Activated naive CD8-positive, alpha-beta T cell treated with anti-CD3 and anti-CD28 coated beads for 36 hours (primary cell): ENCODE data around the gene JAGN1. TPM values are rescaled to one million over a fixed set of nuclear protein-coding genes. Genes with fewer than 3 reads are reported as not detected.
"Not testable (repeated sequence)": the region's sequence is repeated elsewhere in the genome, so short reads cannot be mapped to it uniquely, and the experiment has no call there.

Source experiments
- DNase-seq: peaks from one replicate; pipeline ENCODE4 v3.0.0; 2021
- H3K27ac Mint-ChIP-seq: one replicate; pipeline ENCODE4 v1.8.0; 2022; ENCODE audit warnings: mild to moderate bottlenecking, moderate library complexity, mixed read lengths
- H3K27me3 Mint-ChIP-seq: one replicate; pipeline ENCODE4 v1.8.0; 2022; ENCODE audit warnings: mild to moderate bottlenecking, mixed read lengths
- H3K36me3 Mint-ChIP-seq: one replicate; pipeline ENCODE4 v1.8.0; 2021; ENCODE audit warnings: mild to moderate bottlenecking, mixed read lengths
- H3K4me1 Mint-ChIP-seq: one replicate; pipeline ENCODE4 v1.8.0; 2021; ENCODE audit warnings: mixed read lengths
- H3K4me3 Mint-ChIP-seq: one replicate; pipeline ENCODE4 v1.8.0; 2022; ENCODE audit warnings: mild to moderate bottlenecking, moderate library complexity, mixed read lengths
- H3K9me3 Mint-ChIP-seq: one replicate; pipeline ENCODE4 v1.8.0; 2022; ENCODE audit warnings: mixed read lengths
- total RNA-seq, 2 experiments: library from RNA; stranded (reverse); gene quantifications; one replicate each; pipeline ENCODE4 v1.2.3, GENCODE V29; 2021

The JAGN1 gene
- 10 to 100 TPM; 49.0 to 49.2 TPM for total RNA-seq

- Mint-ChIP-seq H3K9me3 (peaks cover 8% of the 10 kb centered on the region), H3K4me3 (peak within 1 kb of the TSS; percentile 94), H3K27ac (peak within 1 kb of the TSS; percentile 99), H3K36me3 (peaks cover 39% of the 10 kb centered on the region), H3K27me3 (no peaks in the 10 kb centered on the region), H3K4me1 (peaks cover 36% of the 10 kb centered on the region)
- DNase-seq, result peak; percentile 86
Measured at GRCh38 chr3:9890249-9891071, at the start of gene JAGN1. TSS of gene JAGN1 (plus strand) at chr3:9890610. CDS start at chr3:9890723, 113 bp downstream.

- Mint-ChIP-seq H3K9me3 (no peaks in the 10 kb centered on the region), H3K36me3 (peaks cover 18% of the 10 kb centered on the region), H3K4me3 (no peak overlapping the region), H3K27me3 (no peaks in the 10 kb centered on the region), H3K4me1 (peaks cover 26% of the 10 kb centered on the region), H3K27ac (no peak overlapping the region)
- no peak for DNase-seq
Measured at GRCh38 chr3:9841015-9841414, 49.4 kb upstream of the JAGN1 start.

GRCh38 chr3:9843715-9844438 lies 46.5 kb upstream of the JAGN1 start, which contains the start of gene RPUSD3:
TSS of gene RPUSD3 (minus strand) at chr3:9844008. CDS start at chr3:9843990, 18 bp downstream.
- peaks cover 14% of the 10 kb centered on the region for H3K36me3 Mint-ChIP-seq
- H3K27me3 Mint-ChIP-seq, result no peaks in the 10 kb centered on the region
- H3K27ac Mint-ChIP-seq, result peak within 1 kb of the TSS; percentile 94
- peaks cover 29% of the 10 kb centered on the region for H3K4me1 Mint-ChIP-seq
- H3K9me3 Mint-ChIP-seq, result no peaks in the 10 kb centered on the region
- peak within 1 kb of the TSS; percentile 99 for H3K4me3 Mint-ChIP-seq
- peak; percentile 96 for DNase-seq

DNA sequence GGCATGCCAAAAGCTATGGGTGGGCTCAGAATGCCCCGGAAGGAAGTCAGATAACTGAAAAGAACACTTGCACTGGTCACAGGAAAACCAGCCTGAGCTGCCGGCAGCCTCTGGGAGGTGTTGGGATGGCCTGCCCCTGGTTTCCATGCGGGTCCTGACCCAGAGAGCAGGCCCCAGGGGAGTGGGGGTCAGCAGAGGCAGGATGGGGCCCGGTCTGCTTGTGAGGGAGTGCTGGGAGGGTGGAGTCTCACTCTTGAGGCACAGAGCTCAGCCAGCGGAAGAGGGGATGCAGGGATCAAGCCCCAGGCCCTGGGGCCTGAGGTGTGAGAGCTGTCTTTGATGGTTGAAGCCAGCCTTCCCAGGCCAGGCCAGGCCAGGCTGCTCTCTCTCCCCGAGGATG lies 44.2 kb upstream of the JAGN1 start:
- Mint-ChIP-seq H3K4me3 (no peak overlapping the region), H3K9me3 (no peaks in the 10 kb centered on the region), H3K27me3 (no peaks in the 10 kb centered on the region), H3K4me1 (peaks cover 29% of the 10 kb centered on the region), H3K27ac (no peak overlapping the region), H3K36me3 (peaks cover 11% of the 10 kb centered on the region)
- DNase-seq, result no peak

- Mint-ChIP-seq H3K27ac (no peak overlapping the region), H3K27me3 (no peaks in the 10 kb centered on the region), H3K4me1 (peaks cover 25% of the 10 kb centered on the region), H3K9me3 (no peaks in the 10 kb centered on the region), H3K36me3 (peaks cover 6% of the 10 kb centered on the region), H3K4me3 (no peak overlapping the region)
- no peak for DNase-seq
Measured at GRCh38 chr3:9846931-9847488, 43.4 kb upstream of the JAGN1 start.

DNA sequence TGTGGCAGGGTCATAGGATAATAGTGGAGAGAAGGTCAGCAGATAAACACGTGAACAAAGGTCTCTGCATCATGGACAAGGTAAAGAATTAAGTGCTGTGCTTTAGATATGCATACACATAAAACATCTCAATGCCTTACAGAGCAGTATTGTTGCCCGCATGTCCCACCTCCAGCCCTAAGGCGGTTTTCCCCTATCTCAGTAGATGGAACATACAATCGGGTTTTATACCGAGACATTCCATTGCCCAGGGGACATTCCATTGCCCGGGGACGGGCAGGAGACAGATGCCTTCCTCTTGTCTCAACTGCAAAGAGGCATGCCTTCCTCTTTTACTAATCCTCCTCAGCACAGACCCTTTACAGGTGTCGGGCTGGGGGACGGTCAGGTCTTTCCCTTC lies 42.5 kb upstream of the JAGN1 start:
- H3K27me3 Mint-ChIP-seq, H3K36me3 Mint-ChIP-seq, H3K9me3 Mint-ChIP-seq, DNase-seq, H3K4me3 Mint-ChIP-seq, H3K27ac Mint-ChIP-seq: not testable (repeated sequence)
- peaks cover 18% of the 10 kb centered on the region for H3K4me1 Mint-ChIP-seq

GRCh38 chr3:9848860-9849259 lies 41.5 kb upstream of the JAGN1 start:
- not testable (repeated sequence) for H3K36me3 Mint-ChIP-seq, H3K9me3 Mint-ChIP-seq, H3K4me3 Mint-ChIP-seq, DNase-seq, H3K27ac Mint-ChIP-seq
- Mint-ChIP-seq H3K27me3 (peaks cover 11% of the 10 kb centered on the region), H3K4me1 (peaks cover 18% of the 10 kb centered on the region)

DNA sequence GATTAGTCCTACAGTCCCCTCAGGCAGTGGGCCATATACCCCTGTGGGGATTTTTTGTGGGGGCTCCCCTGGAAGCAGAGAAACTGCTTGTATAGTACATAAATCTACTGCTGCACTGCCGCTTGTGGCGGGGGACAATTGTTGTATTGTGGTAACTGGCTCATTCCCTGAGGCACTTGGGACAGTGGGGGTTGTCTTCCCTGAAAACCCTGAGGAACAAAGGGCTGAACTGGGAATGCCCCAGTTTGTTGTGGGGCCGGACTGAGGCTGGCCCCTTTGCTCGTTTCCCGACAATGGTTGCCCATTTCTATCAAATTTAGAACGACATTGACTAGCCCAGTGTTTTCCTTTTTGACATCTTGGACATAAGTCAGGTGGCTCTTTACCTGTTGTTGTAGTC lies 39.0 kb upstream of the JAGN1 start:
- H3K36me3 Mint-ChIP-seq, H3K9me3 Mint-ChIP-seq, H3K27ac Mint-ChIP-seq, H3K4me3 Mint-ChIP-seq, DNase-seq, H3K4me1 Mint-ChIP-seq: not testable (repeated sequence)
- peaks cover 11% of the 10 kb centered on the region for H3K27me3 Mint-ChIP-seq

- not testable (repeated sequence) for H3K9me3 Mint-ChIP-seq, H3K4me3 Mint-ChIP-seq, DNase-seq, H3K36me3 Mint-ChIP-seq, H3K27ac Mint-ChIP-seq, H3K4me1 Mint-ChIP-seq
- peaks cover 11% of the 10 kb centered on the region for H3K27me3 Mint-ChIP-seq
Measured at GRCh38 chr3:9851926-9852325, 38.5 kb upstream of the JAGN1 start.

DNA sequence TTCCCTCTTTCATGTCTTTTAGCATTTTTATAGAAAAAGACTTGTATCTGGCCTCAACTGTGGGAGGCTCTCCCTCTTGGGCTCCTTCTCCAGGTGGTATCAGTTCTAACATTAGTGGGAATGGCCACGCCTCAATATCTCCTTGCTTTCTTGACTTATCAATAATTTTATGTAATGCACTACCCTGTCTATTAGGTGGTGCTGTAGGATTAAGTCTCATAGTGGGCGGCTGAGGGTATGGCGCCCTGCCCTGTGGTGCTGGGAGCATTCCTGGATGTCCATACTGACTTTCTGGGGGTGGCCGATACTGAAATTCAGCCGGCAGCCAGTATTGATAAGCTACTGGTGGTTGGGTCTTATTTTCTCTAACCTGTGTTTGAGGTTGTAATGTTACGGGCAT lies 37.9 kb upstream of the JAGN1 start:
- H3K27ac Mint-ChIP-seq, result no peak overlapping the region
- no peaks in the 10 kb centered on the region for H3K36me3 Mint-ChIP-seq
- H3K4me3 Mint-ChIP-seq, result no peak overlapping the region
- no peaks in the 10 kb centered on the region for H3K9me3 Mint-ChIP-seq
- DNase-seq, result no peak
- H3K27me3 Mint-ChIP-seq, result peaks cover 11% of the 10 kb centered on the region
- peaks cover 6% of the 10 kb centered on the region for H3K4me1 Mint-ChIP-seq

- not testable (repeated sequence) for DNase-seq, H3K4me3 Mint-ChIP-seq, H3K36me3 Mint-ChIP-seq, H3K9me3 Mint-ChIP-seq, H3K27ac Mint-ChIP-seq, H3K4me1 Mint-ChIP-seq
- H3K27me3 Mint-ChIP-seq, result peaks cover 11% of the 10 kb centered on the region
Measured at GRCh38 chr3:9854291-9854940, 36.0 kb upstream of the JAGN1 start.

DNA sequence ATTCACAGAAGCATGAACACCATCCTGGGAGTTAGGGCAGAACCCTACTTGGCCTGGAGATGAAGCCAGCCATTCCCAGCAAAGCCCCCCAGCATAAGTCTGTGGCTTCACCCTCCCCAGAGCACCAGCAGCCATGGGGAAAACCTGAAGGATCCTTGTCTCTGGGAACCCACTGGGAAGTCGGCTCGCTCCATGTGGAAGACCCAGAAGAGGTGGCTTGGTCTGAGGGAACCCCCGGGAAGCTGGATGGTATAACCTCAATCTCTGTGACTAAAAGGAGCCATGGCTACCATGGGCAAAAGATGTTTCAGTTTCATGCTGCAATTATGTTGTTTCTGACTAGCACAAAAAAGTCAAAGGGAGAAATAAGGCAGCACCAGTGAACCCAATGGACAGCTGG lies 34.8 kb upstream of the JAGN1 start:
- Mint-ChIP-seq H3K27me3 (peaks cover 11% of the 10 kb centered on the region), H3K36me3 (no peaks in the 10 kb centered on the region), H3K9me3 (no peaks in the 10 kb centered on the region), H3K27ac (no peak overlapping the region), H3K4me3 (no peak overlapping the region), H3K4me1 (peaks cover 3% of the 10 kb centered on the region)
- no peak for DNase-seq

GRCh38 chr3:9859530-9860025 lies 30.8 kb upstream of the JAGN1 start:
- Mint-ChIP-seq H3K36me3 (no peaks in the 10 kb centered on the region), H3K27ac (peak overlapping the region; percentile 2), H3K9me3 (no peaks in the 10 kb centered on the region), H3K4me1 (no peaks in the 10 kb centered on the region), H3K4me3 (no peak overlapping the region), H3K27me3 (peaks cover 12% of the 10 kb centered on the region)
- no peak for DNase-seq

GRCh38 chr3:9861201-9861600 lies 29.2 kb upstream of the JAGN1 start:
- H3K4me1 Mint-ChIP-seq, result no peaks in the 10 kb centered on the region
- no peaks in the 10 kb centered on the region for H3K36me3 Mint-ChIP-seq
- no peaks in the 10 kb centered on the region for H3K9me3 Mint-ChIP-seq
- no peak for DNase-seq
- H3K27ac Mint-ChIP-seq, result no peak overlapping the region
- H3K4me3 Mint-ChIP-seq, result no peak overlapping the region
- peaks cover 12% of the 10 kb centered on the region for H3K27me3 Mint-ChIP-seq

GRCh38 chr3:9861626-9862130 lies 28.7 kb upstream of the JAGN1 start:
- H3K36me3 Mint-ChIP-seq, result no peaks in the 10 kb centered on the region
- H3K4me1 Mint-ChIP-seq, result no peaks in the 10 kb centered on the region
- no peak overlapping the region for H3K27ac Mint-ChIP-seq

More at GRCh38 chr3:9861626-9862130, 28.7 kb upstream of the JAGN1 start:
- no peak for DNase-seq
- Mint-ChIP-seq H3K9me3 (no peaks in the 10 kb centered on the region), H3K4me3 (no peak overlapping the region), H3K27me3 (peaks cover 12% of the 10 kb centered on the region)
